GM12873 (cell line): ENCODE results near the gene CPNE8.

Experiments
- TF ChIP-seq, protein P1 (sequence below): IDR thresholded peaks from 2 replicates; pipeline ENCODE4 v1.5.1; 2012; ENCODE audit warnings: low read depth, mild to moderate bottlenecking, moderate library complexity, low read length, control low read depth; ENCODE audit not compliant: insufficient read depth; ENCODE audit errors: missing control alignments

CPNE8 gene

DNA sequence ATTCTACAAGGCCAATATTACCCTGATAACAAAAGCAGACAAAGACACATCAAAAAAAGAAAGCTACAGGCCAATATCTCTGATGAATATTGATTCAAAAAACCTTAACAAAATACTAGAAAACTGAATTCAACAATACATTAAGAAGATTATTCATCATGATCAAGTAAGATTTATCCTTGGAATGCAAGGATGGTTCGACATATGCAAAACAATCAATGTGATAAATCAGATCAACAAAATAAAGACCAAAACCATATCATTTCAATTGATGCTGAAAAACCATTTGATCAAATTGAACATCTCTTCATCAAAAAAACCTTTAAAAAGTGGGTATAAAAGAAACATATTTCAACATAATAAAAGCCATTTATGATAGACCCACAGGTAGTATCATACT lies 117.3 kb downstream of the CPNE8 start:
- TF ChIP-seq, protein P1, sequence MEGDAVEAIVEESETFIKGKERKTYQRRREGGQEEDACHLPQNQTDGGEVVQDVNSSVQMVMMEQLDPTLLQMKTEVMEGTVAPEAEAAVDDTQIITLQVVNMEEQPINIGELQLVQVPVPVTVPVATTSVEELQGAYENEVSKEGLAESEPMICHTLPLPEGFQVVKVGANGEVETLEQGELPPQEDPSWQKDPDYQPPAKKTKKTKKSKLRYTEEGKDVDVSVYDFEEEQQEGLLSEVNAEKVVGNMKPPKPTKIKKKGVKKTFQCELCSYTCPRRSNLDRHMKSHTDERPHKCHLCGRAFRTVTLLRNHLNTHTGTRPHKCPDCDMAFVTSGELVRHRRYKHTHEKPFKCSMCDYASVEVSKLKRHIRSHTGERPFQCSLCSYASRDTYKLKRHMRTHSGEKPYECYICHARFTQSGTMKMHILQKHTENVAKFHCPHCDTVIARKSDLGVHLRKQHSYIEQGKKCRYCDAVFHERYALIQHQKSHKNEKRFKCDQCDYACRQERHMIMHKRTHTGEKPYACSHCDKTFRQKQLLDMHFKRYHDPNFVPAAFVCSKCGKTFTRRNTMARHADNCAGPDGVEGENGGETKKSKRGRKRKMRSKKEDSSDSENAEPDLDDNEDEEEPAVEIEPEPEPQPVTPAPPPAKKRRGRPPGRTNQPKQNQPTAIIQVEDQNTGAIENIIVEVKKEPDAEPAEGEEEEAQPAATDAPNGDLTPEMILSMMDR = no peak

GRCh38 chr12:38785381-38785780 lies 120.0 kb downstream of the CPNE8 start:
- TF ChIP-seq, protein P1 = no peak

DNA sequence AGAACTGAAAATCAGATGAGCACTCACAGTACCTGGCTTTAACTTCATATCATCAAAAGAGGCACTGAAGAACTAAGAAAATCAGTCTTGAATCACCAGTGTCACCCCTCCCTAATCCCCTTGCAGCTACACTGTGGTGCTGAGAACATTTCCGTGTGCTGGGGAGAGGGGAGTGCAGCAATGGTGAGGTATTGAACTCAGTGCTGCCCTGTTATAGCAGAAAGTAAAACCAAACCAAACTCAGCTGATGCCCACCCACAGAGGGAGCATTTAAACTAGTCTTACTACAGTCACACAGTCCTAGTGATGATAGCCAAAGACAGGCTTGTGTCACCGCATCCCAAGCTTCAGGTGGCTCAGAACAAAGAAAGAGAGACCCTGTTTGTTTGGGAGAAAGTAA lies 122.1 kb downstream of the CPNE8 start:
- TF ChIP-seq, protein P1 = no peak

GRCh38 chr12:38782359-38782758 lies 123.0 kb downstream of the CPNE8 start:
- TF ChIP-seq, protein P1 = no peak

DNA sequence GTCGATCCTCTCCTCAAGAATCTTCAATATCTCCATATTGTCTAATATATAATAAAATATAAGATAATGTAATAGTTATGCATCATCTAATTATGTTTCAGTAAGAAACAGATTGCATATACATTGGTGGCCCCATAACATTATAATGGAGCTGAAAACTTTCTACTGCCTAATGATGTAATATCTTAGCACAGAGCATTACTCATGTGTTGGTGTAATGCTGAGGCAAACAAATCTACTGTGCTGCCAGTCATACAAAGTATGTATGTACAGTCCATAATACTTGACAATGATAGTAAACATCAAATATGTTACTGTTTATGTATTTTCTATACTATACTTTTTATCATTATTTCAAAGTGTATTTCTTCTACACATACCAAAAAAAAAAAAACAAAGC lies 128.7 kb downstream of the CPNE8 start:
- TF ChIP-seq, protein P1 = no peak

DNA sequence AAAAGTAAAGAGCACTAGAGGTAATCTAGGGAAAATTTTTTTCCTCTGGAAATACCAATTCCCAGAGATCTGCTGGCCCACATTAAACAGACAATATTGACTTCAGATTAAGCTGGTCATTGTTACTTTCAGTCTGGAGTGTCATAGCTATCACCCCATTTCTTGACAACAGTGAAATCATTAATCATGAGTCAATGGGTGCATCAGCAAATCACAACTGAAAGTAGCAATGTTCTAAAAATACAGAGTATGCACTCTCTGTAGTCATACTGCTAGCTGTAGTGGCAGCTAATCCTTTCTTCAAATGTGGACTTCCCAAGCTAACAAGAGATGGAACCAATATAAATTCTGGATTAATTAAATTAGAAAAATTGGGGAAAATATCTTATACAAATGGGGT lies 129.9 kb downstream of the CPNE8 start:
- TF ChIP-seq, protein P1 = no peak

DNA sequence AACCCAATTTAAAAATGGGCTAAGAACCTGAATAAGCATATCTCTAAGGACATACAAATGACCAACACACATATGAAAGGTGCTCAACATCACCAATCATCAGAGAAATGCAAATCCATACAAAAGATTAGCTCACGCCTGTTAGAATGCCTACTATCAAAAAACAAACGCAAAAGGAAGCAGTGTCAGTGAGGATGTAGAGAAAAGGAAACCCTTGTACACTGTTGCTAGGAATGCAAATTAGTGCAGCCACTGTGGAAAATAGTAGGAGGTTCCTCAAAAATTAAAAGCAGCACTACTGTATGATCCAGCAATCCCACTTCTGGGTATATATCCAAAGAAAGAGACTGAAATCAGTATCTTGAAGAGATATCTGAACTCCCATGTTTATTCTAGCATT lies 133.0 kb downstream of the CPNE8 start:
- TF ChIP-seq, protein P1 = no peak

DNA sequence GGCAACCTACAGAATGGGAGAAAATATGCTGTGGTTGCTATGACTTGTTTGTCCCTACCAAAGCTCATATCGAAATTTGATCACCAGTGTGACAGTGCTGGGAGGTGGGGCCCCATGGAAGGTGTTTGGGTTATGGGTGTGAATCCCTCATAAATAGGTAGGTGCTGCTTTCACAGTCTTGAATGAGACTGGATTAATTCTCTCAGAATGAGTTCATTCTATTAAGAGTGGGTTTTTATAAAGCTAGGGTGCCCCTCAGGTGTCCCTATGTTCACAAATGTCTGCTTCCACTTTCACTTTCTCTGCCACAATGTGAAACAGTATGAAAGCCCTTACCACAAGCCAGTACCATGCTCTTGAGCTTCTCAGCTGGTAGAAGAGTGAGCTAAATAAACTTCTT lies 133.5 kb downstream of the CPNE8 start:
- TF ChIP-seq, protein P1 = no peak
